HepG2 (cell line): ENCODE measurements around the gene ANK3. TPM values are rescaled to one million over a fixed set of nuclear protein-coding genes. Genes with fewer than 3 reads are reported as not detected.

ENCODE experiments used
- ATAC-seq: fragments of 200-7000 bp; cut with Tn5 transposase; 3 replicates; pipeline ENCODE4 v1.9.1; 2020; ENCODE audit warnings: mild to moderate bottlenecking, moderate library complexity
- BruUV-seq: library from RNA; stranded (reverse); fragments of 400-500 nt; replicated peaks from 2 replicates; lab custom pipeline; 2021; lab: Mats Ljungman, UMichigan
- CTCF ChIA-PET: fragments of 300-600 bp; formaldehyde crosslinking; extraction: SDS; loops from one replicate; lab custom pipeline; 2021; ENCODE audit warnings: low total read pairs, inconsistent platforms, low intra/inter-chr PET ratio; lab: Yijun Ruan, JAX
- POLR2A ChIA-PET: fragments of 350-600 bp; sonication (Branson Sonifier 250); formaldehyde crosslinking; loops from one replicate; lab custom pipeline; 2020; ENCODE audit warnings: antibody characterized with exemption, inconsistent platforms; lab: Yijun Ruan, JAX
- DNase-seq: peaks from one replicate; pipeline ENCODE4 v3.0.0-alpha.2; 2015; ENCODE audit warnings: low spot score
- FAIRE-seq: peaks from 3 replicates; lab custom pipeline; 2011; peaks lifted over from hg19 to GRCh38; lab: Jason Lieb, UNC
- H2AFZ ChIP-seq: one replicate; pipeline ENCODE4 v1.6.1; 2011; ENCODE audit warnings: low read length, inconsistent platforms
- H3K27ac ChIP-seq: fragments of 300-600 bp; 3 replicates; pipeline ENCODE4 v1.8.0; 2011; ENCODE audit warnings: mixed run types, mild to moderate bottlenecking, mixed read lengths, low read length, inconsistent platforms; ENCODE audit not compliant: insufficient read depth; ENCODE audit errors: extremely low read length
- H3K27me3 ChIP-seq, 2 experiments: fragments of 200-600 bp in 1 of 2; 2 replicates in 1 of 2; 3 replicates in 1 of 2; pipeline versions ENCODE4 v1.6.0 to v1.8.0; 2011; ENCODE audit warnings: low read length in 2 of 2, mild to moderate bottlenecking in 2 of 2, moderate library complexity in 2 of 2, inconsistent platforms in 1 of 2; ENCODE audit not compliant: insufficient read depth in 2 of 2, control insufficient read depth in 1 of 2
- H3K36me3 ChIP-seq, 2 experiments: fragments of 200-600 bp in 1 of 2; replicated peaks in 1 of 2; 2 replicates in 1 of 2; 3 replicates in 1 of 2; pipeline versions ENCODE4 v1.5.1 to v1.8.0; 2011; ENCODE audit warnings: low read length in 2 of 2, inconsistent platforms in 1 of 2; ENCODE audit not compliant: insufficient read depth in 2 of 2, control insufficient read depth in 1 of 2
- H3K4me1 ChIP-seq: 2 replicates; pipeline ENCODE4 v1.5.1; 2012; ENCODE audit warnings: low read length, inconsistent platforms; ENCODE audit not compliant: insufficient read depth
- H3K4me2 ChIP-seq: 2 replicates; pipeline ENCODE4 v1.6.0; 2011; ENCODE audit warnings: low read depth, low read length, inconsistent platforms
- H3K4me3 ChIP-seq, 3 experiments: fragments of 200-600 bp in 1 of 3; sonication (generic), shearing (Covaris generic) in 1 of 3; replicated peaks in 1 of 3; 2 replicates each; pipeline ENCODE4 v1.5.1; 2011 to 2016; ENCODE audit warnings: low read length in 3 of 3, inconsistent platforms in 2 of 3, low read depth in 2 of 3, mild to moderate bottlenecking in 2 of 3, control low read depth in 1 of 3, mixed read lengths in 1 of 3; ENCODE audit not compliant: insufficient read depth in 1 of 3
- H3K79me2 ChIP-seq: one replicate; pipeline ENCODE4 v1.6.1; 2011; ENCODE audit warnings: low read length, inconsistent platforms; ENCODE audit not compliant: insufficient read depth
- H3K9ac ChIP-seq: 2 replicates; pipeline ENCODE4 v1.6.0; 2011; ENCODE audit warnings: mild to moderate bottlenecking, low read depth, low read length, inconsistent platforms; ENCODE audit not compliant: insufficient read depth
- H3K9me3 ChIP-seq: 2 replicates; pipeline ENCODE4 v1.5.1; 2012; ENCODE audit warnings: mild to moderate bottlenecking, low read length
- H4K20me1 ChIP-seq: 2 replicates; pipeline ENCODE4 v1.6.0; 2011; ENCODE audit warnings: inconsistent platforms, mild to moderate bottlenecking, low read length, moderate library complexity; ENCODE audit not compliant: insufficient read depth
- STAG1 ChIP-seq: sonication (generic); formaldehyde crosslinking; IDR thresholded peaks from 2 replicates; pipeline ENCODE4 v1.4.0; 2020; ENCODE audit warnings: missing genetic modification reagents
- TBP ChIP-seq: sonication (generic); formaldehyde crosslinking; IDR thresholded peaks from 2 replicates; pipeline ENCODE4 v1.5.0; 2020; ENCODE audit warnings: missing genetic modification reagents
- ZBTB10 ChIP-seq: sonication (generic); formaldehyde crosslinking; IDR thresholded peaks from 2 replicates; pipeline ENCODE4 v1.4.0; 2020; ENCODE audit warnings: missing genetic modification reagents, borderline replicate concordance
- ZNF513 ChIP-seq: sonication (generic); formaldehyde crosslinking; conservative IDR thresholded peaks from 2 replicates; pipeline ENCODE4 v1.5.0; 2020; ENCODE audit warnings: missing genetic modification reagents
- ZNF549 ChIP-seq: sonication (generic); formaldehyde crosslinking; IDR thresholded peaks from 2 replicates; pipeline ENCODE4 v1.5.0; 2020; ENCODE audit warnings: missing genetic modification reagents
- ZNF878 ChIP-seq: sonication (generic); formaldehyde crosslinking; IDR thresholded peaks from 2 replicates; pipeline ENCODE4 v1.8.1; 2023; ENCODE audit warnings: mild to moderate bottlenecking, missing genetic modification reagents, moderate library complexity
- WGBS: methylation state at CpG from one replicate; pipeline ENCODE4 v1.1.6; 2017; ENCODE audit warnings: low lambda C conversion rate; 5-methylcytosine and 5-hydroxymethylcytosine counted together
- in situ Hi-C: cut with HindIII; loops from 2 replicates; pipeline ENCODE4 v1.10.0; 2017; ENCODE audit warnings: low pct_unique_long_range_greater_than_20kb; ENCODE audit not compliant: extremely low pct_ligation_motif_present
- intact Hi-C: fragments of 100-400 bp; cut with micrococcal nuclease; formaldehyde crosslinking; loops from one replicate; pipeline ENCODE4 v1.10.0; 2022; ENCODE audit not compliant: unreplicated experiment
- polyA plus RNA-seq, 8 experiments: library from polyadenylated mRNA; depleted of rRNA in 3 of 8; stranded (reverse) in 7 of 8; unstranded in 1 of 8; fragments of >200 nt; fragmentation: Illumina TruSeq in 4 of 8; extraction: Trizol in 4 of 8; gene quantifications; 2 replicates each; pipeline versions ENCODE4 v1.2.1 to v1.2.3, GENCODE V29; 2011 to 2016; ENCODE audit warnings: low read depth in 4 of 8, missing spikeins in 1 of 8, mixed read lengths in 1 of 8; ENCODE audit not compliant: insufficient read depth in 1 of 8
- total RNA-seq, 5 experiments: library from RNA; depleted of rRNA; stranded (reverse); fragments of >200 nt; fragmentation: Illumina TruSeq; extraction: Trizol; gene quantifications; 2 replicates each; pipeline ENCODE4 v1.2.3, GENCODE V29; 2016; ENCODE audit warnings: low read depth in 1 of 5

Gene ANK3
- total and polyA plus RNA-seq, 2 of the 13 experiments (the other 11 are each of a cell fraction or from before 2014, with no cell fraction given): not detected

- 17% methylated on average over 2 of the region's 3 CpGs for WGBS
- Histone ChIP-seq H3K9ac (no peak overlapping the region), H3K79me2 (no peaks in the 10 kb centered on the region), H3K4me1 (no peaks in the 10 kb centered on the region), H3K4me2 (no peak overlapping the region), H3K27ac (no peak overlapping the region), H3K4me3 (no peak overlapping the region), H3K36me3 (no peaks in the 10 kb centered on the region), H3K9me3 (no peaks in the 10 kb centered on the region), H2AFZ (no peak overlapping the region), H4K20me1 (no peaks in the 10 kb centered on the region), H3K27me3 (no peaks in the 10 kb centered on the region)
- FAIRE-seq (no peak), ATAC-seq (no peak), DNase-seq (no peak)
- ChIA-PET CTCF (no interaction called here), POLR2A (no interaction called here)
- BruUV-seq: no TSS peak
- intact Hi-C loops (no loop called here), in situ Hi-C loops (no loop called here)
- no peak for TF ChIP-seq ZNF549 (CRISPR knock-in tag)
- no peak for TF ChIP-seq ZBTB10 (CRISPR knock-in tag)
- TF ChIP-seq TBP (CRISPR knock-in tag): no peak
- no peak for TF ChIP-seq ZNF878 (CRISPR knock-in tag)
- no peak for TF ChIP-seq STAG1 (CRISPR knock-in tag)
- TF ChIP-seq ZNF513 (CRISPR knock-in tag): no peak
Measured at GRCh38 chr10:60135020-60135419, 254.7 kb downstream of the ANK3 start.
